Endometrium (tissue), 2 donors: Measurements from ENCODE around the gene SLC25A26.
"Not testable (repeated sequence)": the region's sequence is repeated elsewhere in the genome, so short reads cannot be mapped to it uniquely, and the experiment has no call there.

Experiments used
- FAIRE-seq: peaks from 2 replicates; lab custom pipeline; 2012; peaks lifted over from hg19 to GRCh38; lab: Jason Lieb, UNC
- donor health status: control.
- donor health status: control.

SLC25A26 gene, protein sequence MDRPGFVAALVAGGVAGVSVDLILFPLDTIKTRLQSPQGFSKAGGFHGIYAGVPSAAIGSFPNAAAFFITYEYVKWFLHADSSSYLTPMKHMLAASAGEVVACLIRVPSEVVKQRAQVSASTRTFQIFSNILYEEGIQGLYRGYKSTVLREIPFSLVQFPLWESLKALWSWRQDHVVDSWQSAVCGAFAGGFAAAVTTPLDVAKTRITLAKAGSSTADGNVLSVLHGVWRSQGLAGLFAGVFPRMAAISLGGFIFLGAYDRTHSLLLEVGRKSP

DNA sequence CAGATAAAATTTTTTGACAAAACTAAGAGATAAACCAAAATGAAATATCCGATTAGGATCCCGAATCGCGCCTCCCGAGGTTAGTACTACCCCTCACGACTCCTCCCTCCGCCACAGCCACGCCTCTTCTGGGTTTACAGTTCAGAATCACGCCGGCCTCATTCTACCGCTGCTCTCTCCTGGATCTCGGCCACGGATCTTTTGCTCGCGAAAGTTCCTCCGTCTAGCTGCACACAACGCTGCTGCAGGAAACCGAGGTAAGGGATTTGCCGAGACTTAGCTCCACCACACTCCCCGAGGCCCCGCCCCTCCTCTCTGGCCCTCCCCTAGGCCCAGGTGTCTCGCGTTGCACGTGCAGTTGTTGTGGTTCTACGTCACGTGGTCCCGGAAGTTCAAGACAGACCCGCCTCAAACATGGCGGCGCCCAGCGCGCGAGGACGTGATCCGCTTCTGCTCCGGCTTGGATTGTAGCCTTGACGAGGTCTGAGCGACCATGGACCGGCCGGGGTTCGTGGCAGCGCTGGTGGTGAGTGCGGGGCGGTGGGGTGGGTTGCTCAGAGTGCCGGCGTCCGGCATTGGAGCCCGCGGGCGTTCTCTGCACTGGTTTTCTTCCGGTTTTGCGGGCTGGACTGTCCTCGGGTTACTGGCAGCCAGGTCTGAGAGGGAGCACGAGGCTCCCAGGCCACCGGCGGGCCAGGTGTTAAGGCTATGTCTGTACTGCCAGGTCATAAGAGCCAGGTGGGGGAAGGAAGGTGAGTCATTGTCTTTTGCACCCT is at the start of gene SLC25A26:
Gene SLC25A26, plus strand, starts transcription at position 400 of the 776 bp plus-strand sequence. Its CDS starts 94 bp downstream, at position 494.
- peak; percentile 60 for FAIRE-seq

GRCh38 chr3:66172394-66172793 is 48.4 kb upstream of the SLC25A26 start:
- FAIRE-seq, result no peak

GRCh38 chr3:66177026-66177425 is 43.8 kb upstream of the SLC25A26 start:
- no peak for FAIRE-seq

GRCh38 chr3:66178206-66178605 is 42.6 kb upstream of the SLC25A26 start:
- no peak for FAIRE-seq

DNA sequence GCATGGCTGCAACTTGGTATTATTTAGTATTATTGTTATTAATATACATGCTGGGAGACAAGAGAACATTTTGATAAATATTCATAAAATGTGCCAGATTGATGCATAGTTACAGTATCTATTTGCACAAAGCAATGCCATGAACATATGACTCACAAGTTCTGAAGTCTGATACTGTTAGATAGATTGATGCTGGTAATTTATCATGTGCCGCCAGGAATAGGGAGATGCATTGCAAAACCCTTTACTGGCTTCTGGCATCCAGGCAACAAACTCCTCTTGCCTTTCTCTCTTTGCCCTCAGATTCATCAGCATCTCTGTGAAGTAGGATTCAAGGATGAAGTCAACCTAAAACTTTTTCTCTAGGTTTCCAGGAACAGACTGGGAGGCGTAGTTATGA is 41.0 kb upstream of the SLC25A26 start:
- FAIRE-seq, result no peak

DNA sequence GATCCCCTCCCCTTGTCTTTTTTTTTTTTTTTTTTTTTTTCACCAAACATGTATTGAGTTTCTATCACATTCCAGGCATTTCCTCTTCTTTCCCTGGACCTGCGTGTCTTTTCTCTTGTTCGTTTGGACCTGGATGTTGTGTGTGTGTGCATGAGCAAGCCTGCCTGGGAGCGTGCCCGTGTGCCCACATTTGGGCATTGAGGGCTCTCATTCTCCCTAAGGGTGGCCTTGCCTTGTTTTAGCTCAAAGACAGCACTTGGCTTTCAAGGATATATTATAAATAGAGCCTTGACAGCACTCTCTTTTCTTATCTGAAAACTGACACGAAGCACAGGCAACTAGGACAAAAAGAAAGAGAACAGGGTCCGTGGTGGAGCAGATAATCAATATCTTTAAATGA is 39.0 kb upstream of the SLC25A26 start:
- FAIRE-seq, result no peak

DNA sequence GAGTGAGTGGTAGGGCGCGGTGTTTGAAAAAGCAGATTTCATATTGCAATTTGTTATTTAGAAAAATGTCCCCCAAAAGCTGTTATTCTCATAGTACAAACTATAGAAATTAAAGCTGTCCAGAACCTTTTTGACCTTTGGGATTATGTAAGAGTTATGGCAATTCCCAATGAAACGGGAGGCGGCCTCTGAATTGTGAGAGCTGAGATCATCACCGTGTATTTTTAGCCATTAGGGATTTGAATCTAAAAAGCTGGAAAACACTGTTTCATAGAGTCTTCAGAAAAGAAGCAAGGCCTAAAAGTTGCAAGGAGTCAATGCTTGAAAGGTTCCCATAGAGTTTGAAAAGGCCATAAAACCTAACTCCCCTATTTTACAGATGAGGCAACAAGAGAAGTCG is 38.6 kb upstream of the SLC25A26 start:
- FAIRE-seq, result no peak

DNA sequence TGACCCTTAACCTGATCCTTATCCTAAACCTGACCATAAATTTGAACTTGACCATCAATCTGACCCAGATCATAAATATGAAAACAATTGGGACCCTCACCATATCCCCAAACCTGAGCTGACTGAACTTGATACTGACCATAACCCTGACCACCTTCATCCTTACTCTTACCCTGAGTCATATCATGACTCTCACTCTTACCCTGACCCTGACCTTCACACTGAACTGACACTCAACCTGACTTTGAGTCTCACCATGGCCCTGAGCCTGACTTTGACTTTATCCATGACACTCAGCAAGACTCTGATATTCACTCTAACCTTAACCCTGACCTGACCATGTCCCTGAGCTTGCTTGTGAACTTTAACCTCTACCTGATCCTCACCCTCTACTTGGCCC is 34.3 kb upstream of the SLC25A26 start:
- FAIRE-seq, result no peak

GRCh38 chr3:66195347-66195783 is 25.4 kb upstream of the SLC25A26 start:
- no peak for FAIRE-seq

GRCh38 chr3:66196633-66197032 is 24.2 kb upstream of the SLC25A26 start:
- FAIRE-seq, result no peak

DNA sequence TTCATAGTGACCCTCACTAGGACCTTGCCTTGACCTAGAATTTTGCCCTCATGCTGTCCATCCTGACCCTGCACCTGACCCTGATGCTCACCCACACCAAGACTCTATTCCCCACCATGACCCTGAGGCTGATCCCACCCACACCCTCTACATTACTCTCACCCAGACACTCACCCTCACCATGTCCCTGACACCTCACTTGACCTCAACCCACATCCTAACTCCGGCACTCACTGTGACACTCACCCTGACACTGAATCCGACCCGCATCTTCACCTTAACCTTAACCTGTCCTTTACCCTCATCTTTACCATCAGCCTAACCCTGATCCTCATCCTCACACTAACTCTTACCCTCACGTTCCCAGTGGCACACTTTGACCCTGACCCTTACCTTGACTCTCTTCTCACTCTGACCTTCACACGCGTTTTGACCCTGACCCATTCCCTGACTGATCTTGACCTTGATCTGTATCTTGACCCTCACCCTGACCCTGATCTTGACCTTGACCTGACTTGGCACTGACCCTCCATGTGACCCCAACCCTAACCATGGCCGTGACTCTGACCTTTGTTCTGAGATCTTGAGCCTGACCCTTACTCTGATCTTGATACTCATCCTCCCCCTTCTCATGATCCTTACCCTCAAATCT is 22.2 kb upstream of the SLC25A26 start:
- FAIRE-seq, result no peak

GRCh38 chr3:66199089-66199473 is 21.7 kb upstream of the SLC25A26 start:
- FAIRE-seq, result no peak

GRCh38 chr3:66200147-66200546 is 20.7 kb upstream of the SLC25A26 start:
- no peak for FAIRE-seq

- FAIRE-seq, result no peak
These were observed 20.0 kb upstream of the SLC25A26 start for GRCh38 chr3:66200786-66201185.

- FAIRE-seq, result no peak
These were observed 17.5 kb upstream of the SLC25A26 start for GRCh38 chr3:66203275-66203674.

- FAIRE-seq, result no peak
These were observed 14.0 kb upstream of the SLC25A26 start for GRCh38 chr3:66206806-66207205.

DNA sequence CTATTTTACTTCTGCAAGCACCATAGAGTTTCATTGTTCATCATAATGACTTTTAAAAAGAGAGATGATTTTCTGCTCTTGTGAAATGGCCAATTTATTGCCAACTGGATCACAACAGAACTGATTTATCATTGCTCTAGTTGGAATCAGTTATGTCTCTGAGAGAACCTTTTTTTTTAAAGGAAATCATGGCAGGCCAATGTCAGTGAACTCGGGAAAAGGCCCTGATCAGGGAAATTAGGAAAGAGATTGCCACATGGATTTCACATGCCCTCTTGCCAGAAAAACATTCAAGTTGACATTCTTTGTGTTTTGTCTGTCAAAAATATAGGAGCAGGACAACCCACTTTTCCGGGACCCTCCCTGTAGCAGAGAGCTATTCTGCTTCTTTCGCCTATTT is 12.6 kb upstream of the SLC25A26 start:
- FAIRE-seq, result no peak

DNA sequence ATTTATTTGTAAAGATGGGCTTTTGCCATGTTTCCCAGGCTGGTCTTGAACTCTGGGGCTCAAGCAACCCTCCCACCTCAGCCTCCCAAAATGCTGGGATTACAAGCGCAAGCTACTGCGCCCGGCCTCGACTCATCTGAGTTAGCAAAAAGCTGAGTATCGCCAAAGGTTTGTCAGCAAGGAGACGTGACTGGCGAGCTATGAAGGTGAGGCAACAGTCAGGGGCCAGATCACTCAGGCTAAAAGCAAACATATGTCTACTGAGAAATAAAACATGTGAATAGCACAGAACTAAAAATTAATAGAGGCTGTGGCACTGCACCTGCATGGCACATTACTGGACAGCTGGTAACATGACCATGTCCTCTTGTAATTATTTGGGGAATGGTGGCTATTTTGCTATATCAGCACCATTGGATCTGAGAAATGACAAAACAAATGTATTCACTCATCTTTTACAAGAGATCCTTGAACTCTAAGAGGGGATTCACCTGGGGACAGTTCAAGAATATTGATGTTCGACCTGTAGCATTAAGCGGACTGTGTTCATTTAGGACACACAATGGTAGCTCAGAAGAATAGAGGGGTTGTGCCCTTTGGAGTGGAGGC is 10.0 kb upstream of the SLC25A26 start:
- no peak for FAIRE-seq

- no peak for FAIRE-seq
These were observed 9.0 kb upstream of the SLC25A26 start for GRCh38 chr3:66211779-66212178.

DNA sequence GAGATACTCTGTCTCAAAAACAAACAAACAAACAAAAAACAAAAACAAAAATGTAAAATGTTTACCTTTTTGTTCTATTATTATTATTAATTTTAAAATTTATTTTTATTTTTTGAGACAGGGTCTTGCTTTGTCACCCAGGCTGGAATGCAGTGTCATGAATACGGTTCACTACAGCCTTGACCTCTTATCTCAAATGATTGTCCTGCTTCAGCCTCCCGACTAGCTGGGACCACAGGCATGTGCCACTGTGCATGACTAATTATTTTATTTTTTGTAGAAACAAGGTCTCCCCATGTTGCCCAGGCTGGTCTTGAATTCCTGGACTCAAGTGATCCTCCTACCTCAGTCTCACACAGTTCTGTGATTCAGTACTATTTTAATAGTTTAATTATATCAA is 5.7 kb upstream of the SLC25A26 start:
- no peak for FAIRE-seq

GRCh38 chr3:66220066-66220465 is 735 bp upstream of the SLC25A26 start:
- FAIRE-seq, result no peak

- FAIRE-seq, result no peak
These were observed 3.4 kb downstream of the SLC25A26 start for GRCh38 chr3:66224220-66224619.

DNA sequence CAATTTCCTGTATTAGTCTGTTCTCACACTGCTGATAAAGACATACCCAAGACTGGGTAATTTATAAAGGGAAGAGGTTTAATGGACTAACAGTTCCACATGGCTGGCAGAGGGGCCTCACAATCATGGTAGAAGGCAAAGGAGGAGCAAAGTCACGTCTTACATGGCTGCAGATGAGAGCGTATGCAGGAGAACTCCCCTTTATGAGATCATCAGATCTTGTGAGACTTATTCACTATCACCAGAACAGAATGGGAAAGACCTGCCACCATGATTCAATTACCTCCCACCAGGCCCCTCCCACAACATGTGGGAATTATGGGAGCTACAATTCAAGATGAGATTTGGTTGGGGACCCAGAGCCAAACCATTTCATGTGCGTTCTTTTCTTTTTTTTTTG is 5.3 kb downstream of the SLC25A26 start:
- not testable (repeated sequence) for FAIRE-seq
